Subcutaneous abdominal adipose tissue (tissue), 5 donors: ENCODE data around the gene CALN1.

ENCODE experiments used
- H3K27ac ChIP-seq: one replicate; pipeline ENCODE4 v1.7.0; 2013; ENCODE audit warnings: low read depth, mild to moderate bottlenecking, inconsistent platforms, low read length, moderate library complexity
- H3K27me3 ChIP-seq, 5 donors: one replicate each; pipeline ENCODE4 v1.7.0; 2013; ENCODE audit warnings: low read length in 5 of 5, inconsistent platforms in 1 of 5; ENCODE audit not compliant: control insufficient read depth in 5 of 5, insufficient read depth in 4 of 5
- H3K36me3 ChIP-seq, 5 donors: one replicate each; pipeline ENCODE4 v1.7.0; 2013; ENCODE audit warnings: low read length in 5 of 5; ENCODE audit not compliant: control insufficient read depth in 5 of 5, insufficient read depth in 5 of 5
- H3K4me1 ChIP-seq, 5 donors: one replicate each; pipeline ENCODE4 v1.7.0; 2013; ENCODE audit warnings: low read length in 5 of 5, mild to moderate bottlenecking in 3 of 5, moderate library complexity in 1 of 5; ENCODE audit not compliant: control insufficient read depth in 5 of 5, insufficient read depth in 5 of 5
- H3K4me3 ChIP-seq, 5 donors: one replicate each; pipeline ENCODE4 v1.7.0; 2013; ENCODE audit warnings: low read length in 5 of 5, low read depth in 1 of 5
- H3K9ac ChIP-seq, 5 donors: one replicate each; pipeline ENCODE4 v1.7.0; 2013; ENCODE audit warnings: low read length in 5 of 5, mild to moderate bottlenecking in 4 of 5, moderate library complexity in 3 of 5
- H3K9me3 ChIP-seq, 5 donors: one replicate each; pipeline ENCODE4 v1.7.0; 2013; ENCODE audit warnings: low read length in 5 of 5; ENCODE audit not compliant: control insufficient read depth in 5 of 5
- donor health status: healthy.
- donor health status: healthy.
- donor health status: healthy.
- donor health status: healthy.
- donor health status: healthy.

Gene CALN1

DNA sequence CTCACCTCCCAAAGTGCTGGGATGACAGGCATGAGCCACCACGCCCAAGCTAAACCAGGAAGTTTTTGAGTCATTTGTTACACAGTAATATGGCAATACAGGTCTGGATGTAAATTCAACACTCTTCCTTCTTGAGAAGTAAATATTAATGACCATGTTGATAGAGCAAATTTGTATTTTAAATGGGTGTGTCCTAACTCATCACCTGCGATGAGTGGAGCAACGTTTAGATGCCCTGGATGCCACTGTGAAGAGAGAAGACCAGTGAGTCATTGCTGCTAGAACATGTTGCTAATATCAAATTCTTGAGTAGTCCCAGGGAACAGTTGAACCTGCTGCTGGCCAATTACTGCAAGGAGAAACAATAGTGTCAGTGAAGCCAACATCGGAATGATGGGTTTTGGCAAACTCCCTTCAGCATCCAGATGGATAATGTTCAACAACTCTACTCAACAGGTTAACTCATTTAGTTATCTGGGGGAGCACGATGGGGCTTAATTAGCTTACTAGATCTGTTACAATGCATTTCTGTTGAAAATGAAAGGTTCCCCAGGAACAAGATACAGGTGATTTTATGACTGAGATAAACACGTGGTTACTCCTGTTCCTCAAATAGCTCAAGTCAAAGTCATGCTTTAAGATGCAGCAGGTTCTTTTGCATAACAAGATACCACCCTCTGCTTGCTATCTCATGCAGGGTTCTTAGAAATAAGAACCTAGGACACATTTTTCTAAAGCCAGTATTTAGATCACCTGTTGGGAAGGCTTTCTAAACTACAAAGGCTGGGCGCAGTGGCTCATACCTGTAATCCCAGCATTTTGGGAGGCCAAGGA is 146.8 kb downstream of the CALN1 start:
- Histone ChIP-seq H3K4me3 (no peak overlapping the region), H3K9ac (no peak overlapping the region), H3K9me3 (peaks cover 0 to 6% (median 0%) of the 10 kb centered on the region in 5 donors), H3K27ac (no peak overlapping the region), H3K4me1 (no peaks in the 10 kb centered on the region), H3K36me3 (no peaks in the 10 kb centered on the region), H3K27me3 (no peaks in the 10 kb centered on the region)

- Histone ChIP-seq H3K4me3 (no peak overlapping the region), H3K27ac (no peak overlapping the region)
Observed at GRCh38 chr7:72260406-72260805, 151.7 kb downstream of the CALN1 start.

DNA sequence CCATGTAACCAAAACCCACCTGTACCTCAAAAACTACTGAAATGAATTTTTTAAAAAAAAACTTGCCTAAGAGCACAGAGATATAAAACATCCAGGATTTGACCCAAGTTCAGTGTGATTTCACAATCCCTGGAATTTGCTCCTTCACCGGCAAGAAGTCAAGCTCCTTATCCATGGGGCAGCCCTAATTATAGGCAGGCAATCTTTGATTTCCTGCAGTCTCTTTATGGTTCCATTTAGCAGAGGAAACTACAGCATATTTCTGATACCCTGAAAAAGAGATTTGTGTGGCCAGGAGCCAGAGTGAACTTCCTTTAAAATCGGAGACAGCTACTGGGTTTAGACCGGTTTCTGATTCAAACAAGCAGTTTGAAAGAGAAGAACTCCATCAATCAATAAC is 154.1 kb downstream of the CALN1 start:
- H3K9ac ChIP-seq, result no peak overlapping the region
- H3K4me3 ChIP-seq, result no peak overlapping the region
- H3K36me3 ChIP-seq, result no peaks in the 10 kb centered on the region
- H3K27me3 ChIP-seq, result no peaks in the 10 kb centered on the region
- no peaks in the 10 kb centered on the region for H3K9me3 ChIP-seq
- peaks cover 0 to 10% (median 0%) of the 10 kb centered on the region in 5 donors for H3K4me1 ChIP-seq
- no peak overlapping the region for H3K27ac ChIP-seq

More at GRCh38 chr7:72260406-72260805, 151.7 kb downstream of the CALN1 start:
- H3K36me3 ChIP-seq, result no peaks in the 10 kb centered on the region
- H3K27me3 ChIP-seq, result no peaks in the 10 kb centered on the region
- no peak overlapping the region for H3K9ac ChIP-seq
- H3K9me3 ChIP-seq, result no peaks in the 10 kb centered on the region
- peaks cover 0 to 10% (median 0%) of the 10 kb centered on the region in 5 donors for H3K4me1 ChIP-seq

- Histone ChIP-seq H3K9me3 (peaks cover 0 to 6% (median 2%) of the 10 kb centered on the region in 5 donors), H3K4me1 (peaks cover 0 to 10% (median 0%) of the 10 kb centered on the region in 5 donors), H3K4me3 (no peak overlapping the region), H3K36me3 (no peaks in the 10 kb centered on the region), H3K27ac (no peak overlapping the region), H3K9ac (no peak overlapping the region), H3K27me3 (no peaks in the 10 kb centered on the region)
Observed at GRCh38 chr7:72254455-72254854, 157.7 kb downstream of the CALN1 start.

GRCh38 chr7:72249106-72249505 is 163.0 kb downstream of the CALN1 start:
- H3K27me3 ChIP-seq, result no peaks in the 10 kb centered on the region
- no peak overlapping the region for H3K9ac ChIP-seq
- H3K4me3 ChIP-seq, result no peak overlapping the region
- H3K36me3 ChIP-seq, result no peaks in the 10 kb centered on the region
- no peaks in the 10 kb centered on the region for H3K4me1 ChIP-seq
- H3K9me3 ChIP-seq, result peaks cover 0 to 17% (median 10%) of the 10 kb centered on the region in 5 donors
- H3K27ac ChIP-seq, result no peak overlapping the region

GRCh38 chr7:72244826-72245398 is 167.2 kb downstream of the CALN1 start:
- Histone ChIP-seq H3K27ac (no peak overlapping the region), H3K27me3 (no peaks in the 10 kb centered on the region), H3K9me3 (peaks cover 0 to 13% (median 10%) of the 10 kb centered on the region in 5 donors), H3K4me1 (no peaks in the 10 kb centered on the region), H3K4me3 (no peak overlapping the region), H3K9ac (no peak overlapping the region), H3K36me3 (no peaks in the 10 kb centered on the region)

DNA sequence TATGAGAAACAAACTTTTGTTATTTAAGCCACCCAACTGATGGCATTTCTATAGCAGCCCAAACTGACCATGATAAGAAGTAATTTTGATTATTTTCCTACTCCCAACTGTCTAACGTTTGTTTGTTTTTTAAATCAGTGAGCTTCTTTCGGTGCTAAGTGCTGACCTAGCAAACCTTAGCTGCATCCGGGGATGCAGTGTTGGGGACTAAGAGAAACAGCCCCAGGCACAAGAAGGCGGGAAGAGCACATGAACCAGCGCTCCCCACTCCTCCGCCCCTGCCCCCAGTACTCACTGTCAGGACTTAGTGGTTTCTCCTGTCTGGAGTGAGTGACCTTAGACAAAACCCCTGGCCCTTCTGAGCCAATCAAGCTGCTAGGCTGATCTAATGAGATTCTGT is 168.8 kb downstream of the CALN1 start:
- Histone ChIP-seq H3K27me3 (no peaks in the 10 kb centered on the region), H3K9me3 (peaks cover 0 to 9% (median 4%) of the 10 kb centered on the region in 5 donors), H3K27ac (no peak overlapping the region), H3K4me3 (no peak overlapping the region), H3K4me1 (no peaks in the 10 kb centered on the region), H3K36me3 (no peaks in the 10 kb centered on the region), H3K9ac (no peak overlapping the region)

DNA sequence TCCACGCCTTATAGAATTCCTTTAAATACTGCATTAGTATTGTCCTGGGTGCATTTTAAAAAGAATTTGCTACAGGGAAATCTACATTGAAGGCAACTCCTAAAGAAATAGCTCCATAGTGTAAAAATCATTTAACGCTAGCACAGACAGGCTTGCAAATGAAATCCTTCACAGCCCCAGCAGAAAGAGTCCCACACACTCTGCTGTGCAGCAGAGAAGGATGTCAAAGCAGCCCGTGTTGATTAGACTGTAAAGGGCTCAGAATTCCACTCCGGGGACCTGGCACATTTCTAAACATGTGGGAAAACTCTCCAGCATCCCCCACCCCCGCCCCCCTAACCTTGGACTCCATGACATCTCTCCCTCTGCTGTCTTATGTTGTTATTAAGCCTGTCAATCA is 176.8 kb downstream of the CALN1 start:
- Histone ChIP-seq H3K27ac (no peak overlapping the region), H3K9me3 (no peaks in the 10 kb centered on the region), H3K4me1 (no peaks in the 10 kb centered on the region)

GRCh38 chr7:72234086-72234485 is 178.1 kb downstream of the CALN1 start:
- Histone ChIP-seq H3K36me3 (no peaks in the 10 kb centered on the region), H3K4me3 (no peak overlapping the region), H3K4me1 (no peaks in the 10 kb centered on the region), H3K27me3 (no peaks in the 10 kb centered on the region), H3K9ac (no peak overlapping the region), H3K27ac (no peak overlapping the region), H3K9me3 (no peaks in the 10 kb centered on the region)

More for the DNA sequence above, 176.8 kb downstream of the CALN1 start:
- H3K4me3 ChIP-seq, result no peak overlapping the region
- H3K36me3 ChIP-seq, result no peaks in the 10 kb centered on the region
- no peak overlapping the region for H3K9ac ChIP-seq
- no peaks in the 10 kb centered on the region for H3K27me3 ChIP-seq

GRCh38 chr7:72230281-72230680 is 181.9 kb downstream of the CALN1 start:
- Histone ChIP-seq H3K4me3 (no peak overlapping the region), H3K36me3 (no peaks in the 10 kb centered on the region), H3K27ac (no peak overlapping the region), H3K27me3 (no peaks in the 10 kb centered on the region), H3K4me1 (no peaks in the 10 kb centered on the region), H3K9me3 (peaks cover 0 to 4% (median 0%) of the 10 kb centered on the region in 5 donors), H3K9ac (no peak overlapping the region)
